Gastrocnemius medialis (tissue), 4 donors: ENCODE results near the gene CACNA2D1.

Source experiments
- POLR2A ChIP-seq, 2 donors: fragments of 450-650 bp; IDR thresholded peaks; one replicate each; pipeline ENCODE4 v1.6.1; 2017; ENCODE audit warnings: antibody characterized with exemption in 2 of 2, mild to moderate bottlenecking in 2 of 2, moderate library complexity in 2 of 2
- TF ChIP-seq, protein P1 (sequence below), 5 experiments: fragments of 450-650 bp in 3 of 5; fragments of 200-600 bp in 2 of 5; sonication (generic) in 2 of 5; IDR thresholded peaks in 4 of 5; conservative IDR thresholded peaks in 1 of 5; 1 replicate in 4 of 5; 2 replicates in 1 of 5; pipeline ENCODE4 v1.5.1; 2016 to 2019; ENCODE audit warnings: antibody characterized with exemption in 5 of 5, mild to moderate bottlenecking in 3 of 5, moderate library complexity in 3 of 5

DNA sequence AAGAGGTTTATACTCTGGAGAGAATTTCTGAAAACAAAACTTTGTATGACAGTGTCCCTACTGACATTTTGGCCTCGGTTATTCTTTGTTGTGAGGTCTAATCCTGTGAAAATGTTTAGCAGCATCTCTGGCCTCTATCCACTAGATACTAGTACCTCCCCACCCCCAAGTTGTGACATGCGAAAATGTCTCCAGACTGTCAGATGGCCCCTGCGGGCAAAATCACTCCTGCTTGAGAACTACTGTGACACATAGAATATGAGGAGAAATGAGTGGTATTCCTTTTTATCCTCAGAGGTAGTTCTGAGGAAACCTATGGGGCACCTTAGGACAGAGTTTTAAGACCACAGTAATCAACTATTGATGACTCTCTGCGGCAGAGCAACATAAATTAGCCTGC, 358.5 kb downstream of the CACNA2D1 start:
- TF ChIP-seq, protein P1, sequence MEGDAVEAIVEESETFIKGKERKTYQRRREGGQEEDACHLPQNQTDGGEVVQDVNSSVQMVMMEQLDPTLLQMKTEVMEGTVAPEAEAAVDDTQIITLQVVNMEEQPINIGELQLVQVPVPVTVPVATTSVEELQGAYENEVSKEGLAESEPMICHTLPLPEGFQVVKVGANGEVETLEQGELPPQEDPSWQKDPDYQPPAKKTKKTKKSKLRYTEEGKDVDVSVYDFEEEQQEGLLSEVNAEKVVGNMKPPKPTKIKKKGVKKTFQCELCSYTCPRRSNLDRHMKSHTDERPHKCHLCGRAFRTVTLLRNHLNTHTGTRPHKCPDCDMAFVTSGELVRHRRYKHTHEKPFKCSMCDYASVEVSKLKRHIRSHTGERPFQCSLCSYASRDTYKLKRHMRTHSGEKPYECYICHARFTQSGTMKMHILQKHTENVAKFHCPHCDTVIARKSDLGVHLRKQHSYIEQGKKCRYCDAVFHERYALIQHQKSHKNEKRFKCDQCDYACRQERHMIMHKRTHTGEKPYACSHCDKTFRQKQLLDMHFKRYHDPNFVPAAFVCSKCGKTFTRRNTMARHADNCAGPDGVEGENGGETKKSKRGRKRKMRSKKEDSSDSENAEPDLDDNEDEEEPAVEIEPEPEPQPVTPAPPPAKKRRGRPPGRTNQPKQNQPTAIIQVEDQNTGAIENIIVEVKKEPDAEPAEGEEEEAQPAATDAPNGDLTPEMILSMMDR (IDR thresholded peaks at IDR 0.05 in 4 of 5, conservative IDR thresholded peaks at IDR 0.05 in 1 of 5): no peak
- TF ChIP-seq POLR2A (IDR thresholded peaks at IDR 0.05): no peak
